CD4-positive, alpha-beta T cell treated with Interleukin-15 for 4 hours (primary cell): ENCODE data around the gene SYT2.
"Not testable (repeated sequence)": the region's sequence is repeated elsewhere in the genome, so short reads cannot be mapped to it uniquely, and the experiment has no call there.

Experiments used
- DNase-seq: peaks from one replicate; pipeline ENCODE4 v3.0.0-alpha.2; 2020; ENCODE audit warnings: low spot score

Gene SYT2

DNA sequence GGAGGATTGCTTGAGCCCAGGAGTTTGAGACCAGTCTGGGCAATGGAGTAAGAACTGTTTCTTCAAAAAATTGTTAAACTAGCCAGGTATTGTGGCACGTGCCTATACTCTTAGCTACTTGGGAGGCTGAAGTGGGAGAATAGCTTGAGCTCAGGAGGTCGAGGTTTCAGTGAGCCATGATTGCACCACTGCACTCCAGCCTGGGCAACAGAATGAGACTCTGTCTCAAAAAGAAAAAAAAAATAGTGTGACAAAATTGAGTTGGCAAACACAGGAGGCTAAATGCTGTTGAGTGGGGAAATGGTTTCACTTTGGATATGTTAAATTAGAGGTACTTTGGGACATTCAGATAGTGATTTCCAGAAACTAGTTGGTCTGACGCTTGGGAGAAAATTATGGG is 163.9 kb downstream of the SYT2 start:
- not testable (repeated sequence) for DNase-seq

DNA sequence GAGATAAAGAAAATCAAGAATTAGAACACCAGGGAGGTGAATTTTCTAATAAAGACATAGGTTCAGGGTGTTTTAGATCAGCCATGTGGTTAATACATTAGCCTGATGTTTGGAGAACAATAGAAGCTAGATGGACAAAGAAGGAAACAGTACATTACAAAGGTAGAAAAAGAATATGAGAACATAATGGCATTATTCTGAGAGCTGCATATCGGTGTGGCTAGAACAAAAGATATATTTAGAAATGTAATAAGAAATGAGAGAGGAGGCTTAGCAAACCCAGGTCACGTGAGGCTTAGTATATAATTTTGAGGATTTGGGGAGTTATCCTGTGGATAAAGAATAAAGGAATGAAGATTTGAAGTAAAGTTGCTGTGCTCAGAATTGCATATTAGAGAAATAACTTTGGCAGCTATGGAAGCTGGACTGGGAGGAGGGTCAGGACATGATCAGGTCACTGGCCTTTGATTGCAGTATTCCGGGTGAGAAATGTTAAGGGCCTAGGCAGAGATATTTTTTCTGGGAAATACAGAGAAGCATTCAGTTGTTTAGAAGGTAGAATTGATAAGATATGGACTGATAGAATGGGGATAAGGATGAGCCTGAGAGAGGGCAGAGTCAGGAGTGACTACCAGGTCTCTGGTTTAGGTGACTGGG is 164.5 kb downstream of the SYT2 start:
- not testable (repeated sequence) for DNase-seq

- DNase-seq: not testable (repeated sequence)
Observed at GRCh38 chr1:202544766-202545449, 165.3 kb downstream of the SYT2 start.

- not testable (repeated sequence) for DNase-seq
Observed at GRCh38 chr1:202543537-202543936, 166.7 kb downstream of the SYT2 start.

DNA sequence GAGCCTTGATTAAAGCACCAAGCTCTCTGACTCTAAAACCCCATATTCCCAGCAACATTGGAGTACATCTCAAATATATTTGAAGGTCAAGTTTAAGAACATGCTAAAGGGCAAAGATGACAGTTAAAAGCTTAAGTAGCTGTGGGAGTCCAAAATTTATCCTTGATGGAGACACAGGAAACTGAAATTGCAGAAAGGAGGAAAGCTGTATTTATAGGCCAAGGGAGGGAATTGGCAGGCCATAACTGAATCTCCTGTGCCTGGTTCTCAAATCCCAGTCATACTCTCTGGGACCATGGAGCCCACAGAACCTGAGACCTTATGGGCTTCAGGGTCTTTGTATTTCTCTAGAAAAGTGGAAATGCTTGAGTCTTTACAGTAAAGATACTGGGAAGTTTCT is 167.8 kb downstream of the SYT2 start:
- DNase-seq: not testable (repeated sequence)

DNA sequence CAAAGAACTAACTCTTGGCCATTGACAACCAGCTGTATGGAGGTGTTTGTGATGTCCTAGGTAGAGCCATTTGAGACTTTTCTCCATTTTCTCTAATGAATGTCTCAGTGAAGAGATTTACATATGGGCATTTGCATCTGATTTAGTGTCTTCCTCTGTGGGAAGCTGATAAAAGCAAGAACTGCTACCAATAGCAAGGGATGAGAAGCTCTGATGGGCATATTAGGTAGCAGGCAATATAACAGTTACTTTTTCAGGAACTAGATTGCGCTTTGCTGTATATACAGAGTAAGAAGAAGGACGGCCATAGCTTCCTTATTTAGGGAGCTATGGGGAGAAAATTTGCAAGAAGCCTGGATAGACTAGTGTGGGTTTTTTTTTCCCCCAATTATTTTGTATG is 169.4 kb downstream of the SYT2 start:
- DNase-seq: not testable (repeated sequence)
